SK-N-SH treated with all-trans-retinoic acid at 6 μM for 48 hours (cell line): ENCODE results near the gene DIAPH3.

Source experiments
- ATAC-seq: fragments of 200-7000 bp; cut with Tn5 transposase; 3 replicates; pipeline ENCODE4 v1.9.1; 2020; ENCODE audit warnings: mild to moderate bottlenecking, moderate library complexity
- ARNTL ChIP-seq: fragments of 450-650 bp; formaldehyde crosslinking; IDR thresholded peaks from 2 replicates; pipeline ENCODE4 v1.5.0; 2020; ENCODE audit warnings: low read depth, mild to moderate bottlenecking, moderate library complexity, borderline replicate concordance
- BACH2 ChIP-seq: fragments of 250-450 bp; sonication (Bioruptor Pico); IDR thresholded peaks from 2 replicates; pipeline ENCODE4 v1.9.0; 2021; ENCODE audit warnings: mild to moderate bottlenecking, borderline replicate concordance
- CREB5 ChIP-seq: fragments of 250-450 bp; sonication (Bioruptor Pico); IDR thresholded peaks from 2 replicates; pipeline ENCODE4 v1.5.1; 2020; ENCODE audit warnings: low read depth, mild to moderate bottlenecking, moderate library complexity
- CSRNP3 ChIP-seq: fragments of 250-450 bp; sonication (Bioruptor Pico); IDR thresholded peaks from 2 replicates; pipeline ENCODE4 v1.5.1; 2021; ENCODE audit warnings: mild to moderate bottlenecking, moderate library complexity
- ESRRG ChIP-seq: fragments of 250-450 bp; sonication (Bioruptor Pico); IDR thresholded peaks from 2 replicates; pipeline ENCODE4 v1.6.1; 2021; ENCODE audit warnings: mild to moderate bottlenecking
- GLIS3 ChIP-seq: fragments of 250-450 bp; sonication (Bioruptor Pico); IDR thresholded peaks from 2 replicates; pipeline ENCODE4 v1.5.0; 2020; ENCODE audit warnings: mild to moderate bottlenecking, moderate library complexity
- ISL1 ChIP-seq: fragments of 250-450 bp; sonication (Bioruptor Pico); IDR thresholded peaks from 2 replicates; pipeline ENCODE4 v2.1.2; 2022; ENCODE audit warnings: mild to moderate bottlenecking, moderate library complexity
- OSR1 ChIP-seq: fragments of 250-450 bp; sonication (Bioruptor Pico); IDR thresholded peaks from 2 replicates; pipeline ENCODE4 v1.8.0; 2022; ENCODE audit warnings: moderate library complexity, mild to moderate bottlenecking, inconsistent platforms
- SNAI2 ChIP-seq: fragments of 250-450 bp; sonication (Bioruptor Pico); IDR thresholded peaks from 2 replicates; pipeline ENCODE4 v1.5.0; 2020; ENCODE audit warnings: mild to moderate bottlenecking, moderate library complexity
- TCF4 ChIP-seq: fragments of 250-450 bp; sonication (Bioruptor Pico); IDR thresholded peaks from 2 replicates; pipeline ENCODE4 v1.8.0; 2021; ENCODE audit warnings: mild to moderate bottlenecking, moderate library complexity, borderline replicate concordance
- TOX ChIP-seq: fragments of 250-450 bp; sonication (Bioruptor Pico); IDR thresholded peaks from 2 replicates; pipeline ENCODE4 v1.8.0; 2021; ENCODE audit warnings: mild to moderate bottlenecking, moderate library complexity, borderline replicate concordance
- TSHZ2 ChIP-seq: fragments of 250-450 bp; sonication (Bioruptor Pico); IDR thresholded peaks from 2 replicates; pipeline ENCODE4 v1.5.0; 2020; ENCODE audit warnings: mild to moderate bottlenecking, moderate library complexity
- ZFP3 ChIP-seq: fragments of 250-450 bp; sonication (Bioruptor Pico); IDR thresholded peaks from 2 replicates; pipeline ENCODE4 v1.5.0; 2020; ENCODE audit warnings: mild to moderate bottlenecking, moderate library complexity
- ZFP30 ChIP-seq: fragments of 450-650 bp; formaldehyde crosslinking; IDR thresholded peaks from 2 replicates; pipeline ENCODE4 v1.5.0; 2022; ENCODE audit warnings: mild to moderate bottlenecking, moderate library complexity
- ZNF565 ChIP-seq: fragments of 450-650 bp; formaldehyde crosslinking; conservative IDR thresholded peaks from 2 replicates; pipeline ENCODE4 v1.5.0; 2020; ENCODE audit warnings: low read depth, mild to moderate bottlenecking, moderate library complexity
- ZNF70 ChIP-seq: fragments of 450-650 bp; formaldehyde crosslinking; IDR thresholded peaks from 2 replicates; pipeline ENCODE4 v1.5.0; 2020; ENCODE audit warnings: mild to moderate bottlenecking, moderate library complexity
- ZNF8 ChIP-seq: fragments of 450-650 bp; formaldehyde crosslinking; IDR thresholded peaks from 2 replicates; pipeline ENCODE4 v1.5.0; 2020; ENCODE audit warnings: mild to moderate bottlenecking, moderate library complexity
- TF ChIP-seq, protein P1 (sequence below): fragments of 250-450 bp; sonication (Bioruptor Pico); IDR thresholded peaks from 2 replicates; pipeline ENCODE4 v1.8.0; 2020; ENCODE audit warnings: mild to moderate bottlenecking, moderate library complexity, borderline replicate concordance

Gene DIAPH3

DNA sequence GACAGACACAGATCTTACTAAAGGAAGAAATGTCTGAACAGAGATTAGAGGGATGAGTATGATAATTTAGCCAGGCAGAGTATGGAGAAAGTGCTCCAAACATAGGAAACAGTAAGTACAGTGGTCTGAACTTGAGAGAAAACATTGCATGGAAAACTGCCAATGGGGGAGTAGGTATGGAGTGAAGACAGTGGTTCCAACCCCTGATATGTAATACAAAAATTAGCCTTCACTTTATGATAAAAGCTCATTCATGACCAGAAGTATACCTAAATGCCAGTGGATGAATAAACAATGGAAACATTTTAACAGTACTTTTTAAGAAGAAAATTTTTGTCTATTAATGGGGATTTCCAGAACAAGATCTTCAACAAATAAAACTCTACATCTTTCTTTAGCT lies 334.0 kb downstream of the DIAPH3 start:
- TF ChIP-seq GLIS3 (CRISPR knock-in tag) (no peak), TCF4 (no peak), ZFP3 (CRISPR knock-in tag) (no peak), ESRRG (CRISPR knock-in tag) (no peak), TSHZ2 (CRISPR knock-in tag) (no peak), ZNF70 (no peak), ZNF8 (CRISPR knock-in tag) (no peak), BACH2 (CRISPR knock-in tag) (no peak), ZFP30 (CRISPR knock-in tag) (no peak), CSRNP3 (no peak), ARNTL (CRISPR knock-in tag) (no peak)
- ATAC-seq, result peak; percentile 50; the same call in 2 of the 3 replicates

DNA sequence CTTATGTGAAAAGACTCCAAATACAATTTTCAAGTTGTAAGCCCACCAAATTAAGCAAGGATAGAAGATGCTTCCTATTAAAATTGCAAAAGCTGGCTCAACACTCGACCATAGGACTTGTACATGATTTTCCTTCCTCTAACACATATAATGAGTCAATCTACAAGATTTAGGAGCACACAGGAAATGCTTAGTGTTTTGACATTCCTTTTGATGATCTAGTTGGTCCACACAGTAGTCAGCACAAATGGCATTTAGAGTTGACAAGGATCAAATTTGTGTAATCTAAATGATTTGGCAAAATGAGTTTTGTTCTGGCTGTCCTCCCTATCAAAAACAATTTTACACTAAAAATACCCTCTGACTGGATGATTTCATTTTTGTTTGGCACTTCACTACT lies 340.2 kb downstream of the DIAPH3 start:
- ATAC-seq, result peak; percentile 78
- TF ChIP-seq ESRRG (CRISPR knock-in tag) (no peak), GLIS3 (CRISPR knock-in tag) (no peak), ZFP3 (CRISPR knock-in tag) (no peak)

DNA sequence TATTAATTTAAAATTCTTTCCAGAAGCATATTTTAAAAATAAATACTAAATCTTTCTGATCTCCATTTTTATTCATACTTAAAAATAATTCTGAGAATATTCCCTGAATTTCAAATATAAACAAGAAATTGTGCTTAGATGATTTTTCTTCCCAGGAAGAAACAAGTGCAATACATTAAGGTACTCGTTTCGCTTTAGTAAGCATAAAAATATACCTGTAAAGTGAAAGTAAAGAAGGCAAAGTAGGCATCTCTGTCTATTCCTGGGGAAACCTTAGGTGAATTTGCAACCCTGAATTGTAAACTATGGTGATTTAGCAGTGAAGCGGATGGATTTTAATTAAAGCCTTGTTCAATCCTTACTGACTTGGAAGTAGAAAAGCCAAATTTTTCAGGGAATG lies 354.2 kb downstream of the DIAPH3 start:
- no peak for ATAC-seq
- no peak for TF ChIP-seq OSR1 (CRISPR knock-in tag)
- TF ChIP-seq TCF4, result no peak
- no peak for TF ChIP-seq ZNF8 (CRISPR knock-in tag)
- TF ChIP-seq BACH2 (CRISPR knock-in tag), result no peak
- no peak for TF ChIP-seq SNAI2 (CRISPR knock-in tag)
- TF ChIP-seq TOX (CRISPR knock-in tag), result no peak
- TF ChIP-seq, protein P1, sequence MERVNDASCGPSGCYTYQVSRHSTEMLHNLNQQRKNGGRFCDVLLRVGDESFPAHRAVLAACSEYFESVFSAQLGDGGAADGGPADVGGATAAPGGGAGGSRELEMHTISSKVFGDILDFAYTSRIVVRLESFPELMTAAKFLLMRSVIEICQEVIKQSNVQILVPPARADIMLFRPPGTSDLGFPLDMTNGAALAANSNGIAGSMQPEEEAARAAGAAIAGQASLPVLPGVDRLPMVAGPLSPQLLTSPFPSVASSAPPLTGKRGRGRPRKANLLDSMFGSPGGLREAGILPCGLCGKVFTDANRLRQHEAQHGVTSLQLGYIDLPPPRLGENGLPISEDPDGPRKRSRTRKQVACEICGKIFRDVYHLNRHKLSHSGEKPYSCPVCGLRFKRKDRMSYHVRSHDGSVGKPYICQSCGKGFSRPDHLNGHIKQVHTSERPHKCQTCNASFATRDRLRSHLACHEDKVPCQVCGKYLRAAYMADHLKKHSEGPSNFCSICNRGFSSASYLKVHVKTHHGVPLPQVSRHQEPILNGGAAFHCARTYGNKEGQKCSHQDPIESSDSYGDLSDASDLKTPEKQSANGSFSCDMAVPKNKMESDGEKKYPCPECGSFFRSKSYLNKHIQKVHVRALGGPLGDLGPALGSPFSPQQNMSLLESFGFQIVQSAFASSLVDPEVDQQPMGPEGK, result no peak
- TF ChIP-seq ZFP3 (CRISPR knock-in tag), result no peak

DNA sequence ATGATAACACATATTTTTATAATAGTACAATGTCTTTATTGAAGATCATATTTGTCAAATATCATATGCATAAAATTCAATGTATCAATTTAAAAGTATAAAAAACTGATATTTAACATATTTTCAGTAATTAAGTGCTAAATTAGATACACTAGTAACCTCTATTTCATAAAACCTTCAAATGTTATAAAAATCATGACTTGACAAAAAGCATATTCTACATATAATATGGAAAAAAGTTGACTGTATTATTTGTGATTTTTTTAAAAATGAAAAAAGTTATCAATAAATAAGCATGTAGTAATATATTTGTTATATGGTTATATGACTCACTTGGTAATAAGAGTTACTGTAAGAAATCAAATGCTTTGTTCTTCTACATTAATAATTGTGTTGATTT lies 356.9 kb downstream of the DIAPH3 start:
- ATAC-seq, result no peak
- TF ChIP-seq, protein P1, result no peak
- TF ChIP-seq TOX (CRISPR knock-in tag) (no peak), OSR1 (CRISPR knock-in tag) (no peak), CREB5 (CRISPR knock-in tag) (no peak), ISL1 (CRISPR knock-in tag) (no peak), TCF4 (no peak), ZFP3 (CRISPR knock-in tag) (no peak), ZNF565 (CRISPR knock-in tag) (no peak)
